ENCODE measurements around the gene XPO6. TPM values are rescaled to one million over a fixed set of nuclear protein-coding genes. Genes with fewer than 3 reads are reported as not detected.
"Not testable (repeated sequence)": the region's sequence is repeated elsewhere in the genome, so short reads cannot be mapped to it uniquely, and the experiment has no call there.

XPO6 gene
- total RNA-seq, 1 experiment from 2014 or later: 92.5 TPM

DNA sequence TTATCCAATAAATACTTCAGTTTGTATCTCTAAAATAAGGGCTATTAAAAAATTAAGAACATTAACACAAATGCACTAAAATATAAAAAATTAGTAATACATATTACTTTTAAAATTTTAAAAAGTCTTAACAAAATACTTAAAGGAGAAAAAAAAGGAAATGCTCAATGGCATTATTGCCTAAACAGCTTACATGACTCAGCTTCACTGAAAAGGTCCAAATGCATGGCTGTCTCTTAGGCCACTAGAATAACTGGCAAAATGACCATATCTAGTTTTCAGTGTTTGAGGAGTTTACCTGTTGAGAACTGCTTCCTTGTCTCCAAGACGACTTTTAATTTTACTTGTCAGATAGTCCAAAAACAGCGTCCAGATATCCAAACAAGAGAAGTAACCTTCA lies 66.0 kb downstream of the XPO6 start:
- DNase-seq: no peak
- no peaks in the 10 kb centered on the region for H3K27me3 ChIP-seq
- H3K36me3 ChIP-seq: peaks cover 95% of the 10 kb centered on the region
- H3K9me3 ChIP-seq: no peaks in the 10 kb centered on the region
- no peak overlapping the region for H3K4me3 ChIP-seq

DNA sequence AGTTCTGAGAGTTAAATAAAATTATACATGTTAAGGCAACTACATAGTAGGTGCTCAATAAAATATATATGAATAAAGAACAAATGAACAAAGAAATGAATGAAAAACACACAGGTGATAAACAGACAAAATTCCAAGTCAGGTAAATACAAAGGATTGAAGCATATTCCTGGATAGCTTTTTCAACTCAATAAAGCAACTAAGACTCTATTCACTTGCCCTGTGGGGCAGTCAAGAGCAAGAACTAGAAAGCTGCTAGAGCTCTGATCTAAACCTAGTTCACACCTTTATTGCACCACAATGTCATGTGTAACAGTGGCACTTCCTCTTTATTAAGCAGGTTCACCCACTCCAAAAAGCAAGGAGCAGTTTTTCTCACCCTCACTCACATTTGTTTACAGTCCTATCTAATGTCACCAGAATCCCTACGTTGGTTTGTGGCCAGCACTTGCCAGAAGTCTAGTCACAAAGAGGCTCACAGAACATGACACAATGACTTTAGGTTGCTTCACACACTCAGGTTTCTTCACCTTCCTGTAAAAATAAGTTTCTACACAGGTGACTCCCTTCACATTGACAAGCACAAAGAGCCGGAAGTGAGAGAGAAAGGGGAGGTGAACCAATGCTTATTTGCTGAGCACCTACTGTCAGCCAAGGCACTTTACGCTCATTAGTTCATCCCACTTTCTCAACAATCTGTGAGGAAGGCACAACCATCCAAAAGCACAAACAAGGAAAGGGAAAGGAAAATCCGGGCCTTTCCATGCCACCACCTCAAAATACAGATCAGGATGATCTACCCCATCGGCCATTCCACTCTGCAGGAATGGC lies 70.8 kb downstream of the XPO6 start:
- DNase-seq: no peak
- Histone ChIP-seq H3K9me3 (no peaks in the 10 kb centered on the region), H3K36me3 (peaks cover 93% of the 10 kb centered on the region), H3K4me3 (no peak overlapping the region), H3K27me3 (no peaks in the 10 kb centered on the region)

DNA sequence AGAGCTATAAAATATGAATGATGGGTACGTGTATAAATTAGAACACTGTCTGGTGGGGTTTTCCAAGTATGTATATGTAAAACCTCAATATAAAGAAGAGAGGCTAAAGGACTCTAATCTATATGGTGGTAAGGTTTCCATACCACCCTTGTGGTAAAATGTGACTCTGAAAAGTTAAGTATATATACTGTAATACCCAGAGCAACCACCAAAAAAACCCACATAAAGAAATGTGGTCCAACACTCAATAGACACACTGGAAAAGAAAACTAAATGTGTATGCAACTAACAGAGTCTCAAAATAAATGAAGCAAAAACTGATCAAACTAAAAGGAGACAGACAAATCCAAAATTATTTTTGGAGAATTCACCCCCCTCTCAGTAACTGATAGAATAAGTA lies 72.2 kb downstream of the XPO6 start:
- Histone ChIP-seq H3K36me3 (peaks cover 93% of the 10 kb centered on the region), H3K9me3 (no peaks in the 10 kb centered on the region), H3K4me3 (no peak overlapping the region), H3K27me3 (no peaks in the 10 kb centered on the region)
- no peak for DNase-seq

DNA sequence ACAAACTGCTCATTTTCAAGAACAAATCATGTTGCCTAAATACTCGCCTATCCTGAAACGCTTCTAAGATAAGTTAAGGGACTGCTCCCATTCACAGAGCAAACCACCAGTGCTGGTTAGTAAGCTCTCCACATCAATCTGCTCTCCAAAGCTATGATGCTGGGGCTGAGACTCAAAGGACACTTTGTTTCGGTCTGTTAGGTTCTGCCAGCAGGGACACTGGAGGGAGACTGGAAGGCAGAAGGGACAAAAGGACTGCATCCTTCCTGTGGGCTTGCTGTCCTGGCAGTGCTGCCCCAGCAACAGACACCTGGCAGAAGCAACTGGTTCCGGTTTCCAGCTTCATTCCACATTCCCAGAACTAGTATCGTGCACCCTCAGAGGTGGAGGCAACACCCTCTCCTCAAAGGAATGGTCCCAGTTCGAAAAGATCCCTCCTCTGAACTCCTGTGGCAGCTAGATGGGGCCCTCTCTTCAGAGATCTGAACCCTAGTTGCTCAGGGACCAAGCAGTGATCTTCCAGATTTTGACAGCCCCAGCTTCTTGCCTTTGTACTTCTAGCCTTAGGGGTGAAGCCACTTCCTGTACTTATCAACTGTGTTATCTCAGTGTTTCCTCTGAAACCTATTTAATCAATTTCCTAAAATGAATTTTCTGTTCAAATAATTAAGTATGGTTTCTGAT lies 74.9 kb downstream of the XPO6 start:
- no peaks in the 10 kb centered on the region for H3K27me3 ChIP-seq
- H3K9me3 ChIP-seq: no peaks in the 10 kb centered on the region
- H3K36me3 ChIP-seq: peaks cover 89% of the 10 kb centered on the region
- H3K4me3 ChIP-seq: no peak overlapping the region
- no peak for DNase-seq

DNA sequence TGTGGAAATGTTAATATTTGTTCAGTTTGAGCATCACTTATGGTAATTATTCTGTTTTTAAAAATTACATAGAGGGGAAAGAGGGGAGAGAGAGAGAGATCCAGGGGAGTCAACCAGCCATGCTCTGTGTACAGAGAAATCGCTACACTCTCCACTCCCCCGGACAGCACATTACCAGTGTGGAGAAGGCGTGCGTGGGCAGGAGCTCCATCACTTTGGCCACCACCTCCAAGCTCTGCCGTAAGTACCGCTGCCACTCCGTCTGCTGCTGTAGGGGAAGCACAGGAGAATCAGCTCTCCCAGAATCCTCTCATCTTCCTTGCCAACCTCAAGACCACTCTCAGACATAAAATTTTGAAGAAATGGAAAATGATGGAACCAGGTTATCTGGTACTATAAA lies 78.1 kb downstream of the XPO6 start:
- H3K4me3 ChIP-seq: no peak overlapping the region
- peaks cover 90% of the 10 kb centered on the region for H3K36me3 ChIP-seq
- H3K27me3 ChIP-seq: no peaks in the 10 kb centered on the region
- no peaks in the 10 kb centered on the region for H3K9me3 ChIP-seq
- no peak for DNase-seq

DNA sequence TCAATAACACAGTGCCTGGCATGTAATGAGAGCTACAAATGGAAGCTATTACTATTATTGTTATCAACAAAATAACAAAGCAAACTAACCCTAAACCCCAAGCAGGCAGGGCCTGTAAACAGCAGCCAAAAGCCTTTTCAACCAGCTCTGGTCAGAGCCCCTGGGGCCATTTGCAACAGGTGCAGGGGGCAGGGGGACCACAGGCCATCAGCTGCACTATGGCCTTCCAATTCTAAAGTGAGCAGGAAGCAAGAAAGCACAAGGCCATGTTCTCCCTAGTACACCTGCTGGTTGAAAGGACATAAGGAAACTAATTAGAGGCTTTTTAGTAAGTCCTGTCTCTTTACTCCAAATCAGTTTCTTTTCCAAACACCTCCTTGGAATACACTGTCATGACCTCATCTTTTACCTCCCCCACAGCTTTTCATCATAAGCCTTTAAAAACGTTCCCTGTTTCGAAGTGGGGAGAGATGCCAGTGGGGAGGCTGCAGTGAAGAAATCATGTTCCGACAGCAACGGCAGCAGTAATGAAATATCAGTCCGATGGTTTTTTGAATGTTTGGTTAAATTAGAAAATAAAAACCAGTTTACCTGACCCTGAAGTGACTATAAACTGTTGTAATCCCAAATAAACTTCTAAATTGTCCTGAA lies 79.9 kb downstream of the XPO6 start:
- H3K9me3 ChIP-seq: no peaks in the 10 kb centered on the region
- no peaks in the 10 kb centered on the region for H3K27me3 ChIP-seq
- H3K36me3 ChIP-seq: peaks cover 89% of the 10 kb centered on the region
- DNase-seq: no peak
- no peak overlapping the region for H3K4me3 ChIP-seq

DNA sequence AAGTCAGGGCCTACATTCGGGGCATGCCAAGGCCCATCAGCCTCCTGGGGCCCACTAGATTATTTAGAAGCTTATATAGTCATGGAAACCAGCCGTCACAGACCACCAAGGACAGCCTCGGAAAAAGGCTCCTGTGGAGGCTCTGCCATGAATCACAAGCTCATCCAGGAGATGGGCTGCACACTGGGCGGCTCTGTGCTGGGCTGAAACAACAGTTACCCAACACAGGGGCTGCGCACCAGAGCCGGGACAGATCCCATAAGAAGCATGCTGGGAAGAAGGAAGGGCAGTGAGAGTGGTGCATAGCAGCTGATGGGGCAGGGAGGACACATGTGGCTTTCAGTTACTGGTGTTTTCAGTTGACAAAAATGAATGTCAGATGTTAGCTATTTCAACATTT lies 80.6 kb downstream of the XPO6 start:
- Histone ChIP-seq H3K27me3 (no peaks in the 10 kb centered on the region), H3K36me3 (peaks cover 87% of the 10 kb centered on the region), H3K4me3 (no peak overlapping the region), H3K9me3 (no peaks in the 10 kb centered on the region)
- no peak for DNase-seq

DNA sequence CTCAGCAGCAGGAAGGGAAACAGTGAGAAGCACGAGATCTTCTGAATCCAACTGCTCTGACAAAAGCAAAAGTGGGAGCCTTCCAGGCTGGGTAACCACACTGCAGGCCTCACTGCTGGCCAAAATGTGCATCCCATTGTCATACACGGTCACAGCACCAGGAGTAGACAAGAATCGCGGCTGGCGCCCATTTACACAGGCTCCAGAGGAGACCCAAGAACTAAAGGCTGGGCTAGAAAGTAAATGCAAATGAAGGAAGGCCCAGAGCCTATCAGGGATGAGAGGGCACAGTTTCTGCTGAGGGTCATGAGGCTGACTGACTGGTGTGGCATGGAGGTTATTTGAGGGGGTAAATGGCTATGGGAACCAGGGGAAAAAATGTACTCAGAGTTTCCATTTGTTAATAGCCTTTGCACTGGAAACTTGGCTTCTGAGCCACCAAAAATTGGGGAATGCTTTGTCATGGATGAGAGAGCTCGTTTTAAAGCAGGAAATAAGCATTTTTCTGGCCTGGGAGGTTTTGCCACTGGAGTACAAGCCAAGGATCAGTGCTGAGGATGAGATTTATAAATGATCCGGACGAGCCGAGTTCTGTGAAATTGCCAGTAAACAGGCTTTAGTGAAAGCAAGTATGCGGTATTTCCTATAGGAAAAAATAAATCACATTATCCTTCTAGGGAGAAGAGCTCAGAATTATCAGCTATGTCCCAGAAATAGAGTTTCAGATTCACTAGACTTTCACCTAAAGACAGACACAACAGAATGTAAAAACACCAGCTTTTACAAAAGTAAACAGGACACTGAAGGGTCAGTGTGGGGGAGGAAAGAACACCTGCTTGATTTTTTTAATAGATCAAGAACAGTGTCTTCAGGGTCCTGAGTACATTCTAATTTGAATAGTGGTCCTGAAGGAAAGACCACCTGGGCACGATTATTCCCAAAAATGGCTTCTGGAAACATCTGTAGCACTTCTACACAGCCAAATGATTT lies 81.4 kb downstream of the XPO6 start:
- no peak for DNase-seq
- no peaks in the 10 kb centered on the region for H3K9me3 ChIP-seq
- H3K27me3 ChIP-seq: no peaks in the 10 kb centered on the region
- peaks cover 87% of the 10 kb centered on the region for H3K36me3 ChIP-seq
- no peak overlapping the region for H3K4me3 ChIP-seq

DNA sequence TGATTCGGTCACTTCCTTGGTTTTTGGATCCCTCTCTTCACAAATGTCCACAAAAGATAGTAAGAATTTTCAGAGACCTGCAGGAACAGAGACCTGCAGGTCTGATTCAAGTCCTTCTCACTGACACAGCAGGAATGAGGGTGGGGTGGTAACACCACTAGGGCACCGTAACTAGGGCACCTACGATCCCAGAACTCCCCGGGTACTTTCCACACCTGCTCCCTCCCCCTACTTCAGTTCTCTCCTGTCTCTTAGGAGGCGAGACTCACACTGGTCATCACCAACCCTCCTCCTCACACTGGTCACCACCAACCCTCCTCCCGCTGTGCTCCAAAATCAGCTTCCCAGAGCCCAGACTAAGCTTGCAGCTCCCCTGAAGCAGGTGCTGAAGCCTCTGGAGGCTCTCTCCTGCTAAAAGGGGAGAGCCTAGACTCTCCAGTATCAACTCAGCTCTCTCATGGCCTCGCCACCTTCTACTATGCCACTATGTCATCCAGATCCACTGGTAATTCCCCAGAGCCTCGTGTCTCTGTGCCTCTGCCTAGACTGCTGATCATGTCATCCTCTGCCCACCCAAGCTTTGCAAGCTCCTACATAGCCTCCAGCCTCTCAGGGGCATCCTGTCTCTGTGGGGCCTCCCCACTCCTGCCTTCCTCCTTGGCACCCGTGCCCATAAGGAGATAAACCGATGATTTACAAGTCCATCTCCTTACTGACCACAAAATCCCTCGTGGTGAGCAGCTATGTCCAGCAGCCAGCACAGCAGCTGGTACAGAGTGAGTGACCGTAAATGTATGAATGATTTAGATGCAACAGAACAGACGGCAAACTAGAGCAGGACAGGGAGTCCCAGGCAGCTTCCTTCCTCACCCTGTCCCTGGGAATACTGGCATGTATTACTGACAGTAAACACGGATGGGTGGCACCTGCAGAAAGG lies 84.8 kb downstream of the XPO6 start:
- Histone ChIP-seq H3K27me3 (no peaks in the 10 kb centered on the region), H3K9me3 (no peaks in the 10 kb centered on the region), H3K4me3 (no peak overlapping the region), H3K36me3 (peaks cover 88% of the 10 kb centered on the region)
- DNase-seq: no peak

DNA sequence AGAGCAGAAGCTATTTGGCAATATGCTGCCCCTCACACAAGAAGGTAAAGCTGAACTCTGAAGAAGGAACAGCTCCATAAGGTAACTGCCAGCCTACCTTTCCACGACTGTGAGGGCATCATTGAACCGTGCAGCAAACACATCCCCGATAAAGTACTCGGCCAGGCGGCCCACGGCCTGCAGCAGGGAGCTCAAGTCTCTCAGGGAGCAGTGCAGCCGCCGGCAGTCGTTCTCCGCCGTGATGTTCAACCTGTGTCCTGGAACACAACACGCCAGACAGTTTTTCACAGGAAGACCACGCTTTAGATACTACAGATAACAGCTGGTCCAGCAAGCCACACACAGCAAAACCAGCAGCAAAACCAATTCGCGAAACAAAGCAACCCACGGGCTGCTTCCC lies 86.2 kb downstream of the XPO6 start:
- Histone ChIP-seq H3K9me3 (no peaks in the 10 kb centered on the region), H3K4me3 (no peak overlapping the region), H3K27me3 (no peaks in the 10 kb centered on the region), H3K36me3 (peaks cover 88% of the 10 kb centered on the region)
- no peak for DNase-seq

DNA sequence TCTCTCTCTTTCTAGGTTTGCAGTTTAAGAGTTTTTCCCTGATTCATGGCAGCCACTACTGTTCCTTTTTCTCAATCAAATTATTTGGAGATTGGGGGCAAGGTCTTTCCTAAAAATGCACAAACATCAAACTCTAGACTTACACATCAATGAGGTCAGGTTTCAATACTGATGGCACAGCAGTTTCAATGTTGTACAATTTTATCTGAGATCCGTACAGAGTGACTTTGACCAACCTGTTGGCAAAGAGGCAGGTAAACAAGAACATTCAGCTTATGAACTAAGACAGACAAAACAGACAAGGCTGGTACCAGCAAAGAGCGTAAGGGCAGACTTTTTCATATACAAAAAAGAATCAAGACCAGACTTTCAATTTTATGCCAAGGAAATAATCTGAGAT lies 90.2 kb downstream of the XPO6 start:
- peaks cover 88% of the 10 kb centered on the region for H3K36me3 ChIP-seq

DNA sequence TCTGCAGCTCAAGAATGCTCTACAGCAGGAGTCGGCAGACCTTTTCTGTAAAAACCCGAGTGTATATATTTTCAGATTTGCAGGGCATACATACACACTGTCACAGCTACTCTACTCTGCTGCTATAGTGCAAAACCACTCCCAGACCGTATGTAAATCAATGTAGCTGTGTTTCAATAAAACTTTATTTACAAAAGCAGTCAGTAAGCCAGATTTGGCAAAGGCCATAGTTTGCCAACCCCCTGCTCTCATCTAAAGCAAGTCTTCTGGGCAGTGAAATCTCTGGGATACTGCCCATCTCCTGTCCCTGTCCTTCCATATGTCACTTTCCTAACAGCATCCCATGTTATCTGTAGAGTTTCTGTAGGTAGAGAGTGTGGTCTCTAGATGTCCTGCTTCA lies 91.0 kb downstream of the XPO6 start:
- H3K36me3 ChIP-seq: peaks cover 89% of the 10 kb centered on the region
- H3K27me3 ChIP-seq: no peaks in the 10 kb centered on the region
- H3K9me3 ChIP-seq: no peaks in the 10 kb centered on the region
- H3K4me3 ChIP-seq: no peak overlapping the region
- no peak for DNase-seq

More for the DNA sequence above, 90.2 kb downstream of the XPO6 start:
- H3K27me3 ChIP-seq: no peaks in the 10 kb centered on the region
- H3K9me3 ChIP-seq: no peaks in the 10 kb centered on the region
- H3K4me3 ChIP-seq: no peak overlapping the region
- no peak for DNase-seq

DNA sequence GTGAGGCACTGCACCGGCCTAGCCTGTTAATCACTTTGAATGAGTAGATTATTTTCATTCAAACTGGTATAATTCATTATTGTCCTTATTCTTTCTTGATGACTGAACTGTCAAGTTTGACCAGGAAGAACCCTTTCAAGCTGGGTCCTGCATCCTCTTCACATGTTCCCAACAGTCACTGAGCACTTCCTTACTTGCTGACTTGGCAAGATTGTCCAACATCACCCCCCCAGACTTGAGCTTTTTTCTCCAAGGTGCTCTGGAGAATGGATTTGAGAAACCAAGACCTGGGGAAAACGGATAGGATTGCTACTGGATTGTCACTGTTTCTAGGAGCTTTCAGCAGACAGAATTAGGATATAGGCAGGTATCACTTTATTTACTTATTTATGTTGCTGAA lies 93.1 kb downstream of the XPO6 start:
- Histone ChIP-seq H3K36me3 (peaks cover 88% of the 10 kb centered on the region), H3K4me3 (no peak overlapping the region), H3K9me3 (no peaks in the 10 kb centered on the region), H3K27me3 (no peaks in the 10 kb centered on the region)
- no peak for DNase-seq

DNA sequence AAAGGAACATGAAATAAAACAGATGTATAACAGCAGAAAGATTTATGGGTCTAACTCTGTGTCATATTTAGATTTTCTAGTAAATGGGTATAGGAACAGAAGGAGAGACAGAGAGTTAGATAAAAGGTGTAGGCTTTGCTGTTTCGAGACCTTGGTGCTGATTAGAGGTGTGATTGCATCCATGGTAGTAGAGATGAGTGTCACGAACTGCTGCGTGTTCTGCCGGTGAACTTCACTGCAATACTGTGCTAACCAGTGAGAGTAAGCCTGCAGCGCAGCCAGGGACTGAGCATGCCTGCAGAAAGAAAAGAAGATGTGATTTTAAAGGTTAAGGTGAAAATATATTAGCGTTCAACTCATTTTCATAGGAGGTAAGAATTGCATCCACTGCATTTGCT lies 94.6 kb downstream of the XPO6 start:
- H3K4me3 ChIP-seq: no peak overlapping the region
- peaks cover 88% of the 10 kb centered on the region for H3K36me3 ChIP-seq
- H3K27me3 ChIP-seq: no peaks in the 10 kb centered on the region
- DNase-seq: no peak
- no peaks in the 10 kb centered on the region for H3K9me3 ChIP-seq

DNA sequence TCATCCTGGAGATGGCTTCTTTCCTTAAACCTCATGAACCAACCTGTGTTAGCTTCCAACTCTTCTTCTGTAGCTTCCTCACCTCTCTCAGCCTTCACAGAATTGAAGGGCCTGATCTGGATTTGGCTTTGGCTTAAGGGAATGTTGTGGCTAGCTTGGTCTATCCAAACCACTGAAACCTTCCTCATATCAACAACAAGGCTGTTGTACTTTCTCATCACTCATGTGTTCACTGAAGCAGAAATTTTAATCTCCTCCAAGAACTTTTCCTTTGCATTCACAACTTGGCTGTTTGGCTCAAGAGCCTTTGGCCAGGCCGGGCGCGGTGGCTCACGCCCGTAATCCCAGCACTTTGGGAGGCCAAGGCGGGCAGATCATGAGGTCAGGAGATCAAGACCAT lies 95.9 kb downstream of the XPO6 start:
- not testable (repeated sequence) for H3K27me3 ChIP-seq, H3K4me3 ChIP-seq, H3K9me3 ChIP-seq, DNase-seq
- H3K36me3 ChIP-seq: peaks cover 88% of the 10 kb centered on the region

DNA sequence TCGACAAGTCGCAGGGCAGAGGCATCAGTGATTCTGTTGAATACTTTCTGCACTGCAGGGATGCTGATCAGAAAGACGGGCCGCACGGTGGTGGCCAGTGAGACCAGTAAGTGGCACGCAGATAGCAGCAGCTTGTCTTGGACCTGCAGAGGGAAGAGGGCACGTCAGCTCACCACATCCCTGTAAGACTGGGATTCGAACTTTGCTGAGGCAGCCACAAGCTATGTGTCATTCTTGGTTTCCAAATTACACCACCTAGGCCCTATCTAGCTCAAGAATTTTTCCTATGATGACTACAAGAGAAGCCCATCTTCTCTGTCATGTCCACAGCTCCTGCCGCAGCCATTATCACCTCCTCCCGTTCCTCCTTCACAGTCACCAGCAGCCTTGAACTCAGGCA lies 98.9 kb downstream of the XPO6 start:
- no peak for DNase-seq
- H3K9me3 ChIP-seq: no peaks in the 10 kb centered on the region
- peaks cover 93% of the 10 kb centered on the region for H3K36me3 ChIP-seq
- H3K4me3 ChIP-seq: no peak overlapping the region
- no peaks in the 10 kb centered on the region for H3K27me3 ChIP-seq
